ENCODE data around the gene CEBPA.

The CEBPA gene

GRCh38 chr19:33302175-33302973 lies at the start of gene CEBPA:
CEBPA (minus strand) TSS chr19:33302534; CDS start chr19:33302414, 120 bp downstream.
- DNase-seq (ENCODE audit: low spot score), result peak; percentile 45

- no peak for DNase-seq (ENCODE audit: low spot score)
Measured at GRCh38 chr19:33350538-33351309, 48.4 kb upstream of the CEBPA start.

DNA sequence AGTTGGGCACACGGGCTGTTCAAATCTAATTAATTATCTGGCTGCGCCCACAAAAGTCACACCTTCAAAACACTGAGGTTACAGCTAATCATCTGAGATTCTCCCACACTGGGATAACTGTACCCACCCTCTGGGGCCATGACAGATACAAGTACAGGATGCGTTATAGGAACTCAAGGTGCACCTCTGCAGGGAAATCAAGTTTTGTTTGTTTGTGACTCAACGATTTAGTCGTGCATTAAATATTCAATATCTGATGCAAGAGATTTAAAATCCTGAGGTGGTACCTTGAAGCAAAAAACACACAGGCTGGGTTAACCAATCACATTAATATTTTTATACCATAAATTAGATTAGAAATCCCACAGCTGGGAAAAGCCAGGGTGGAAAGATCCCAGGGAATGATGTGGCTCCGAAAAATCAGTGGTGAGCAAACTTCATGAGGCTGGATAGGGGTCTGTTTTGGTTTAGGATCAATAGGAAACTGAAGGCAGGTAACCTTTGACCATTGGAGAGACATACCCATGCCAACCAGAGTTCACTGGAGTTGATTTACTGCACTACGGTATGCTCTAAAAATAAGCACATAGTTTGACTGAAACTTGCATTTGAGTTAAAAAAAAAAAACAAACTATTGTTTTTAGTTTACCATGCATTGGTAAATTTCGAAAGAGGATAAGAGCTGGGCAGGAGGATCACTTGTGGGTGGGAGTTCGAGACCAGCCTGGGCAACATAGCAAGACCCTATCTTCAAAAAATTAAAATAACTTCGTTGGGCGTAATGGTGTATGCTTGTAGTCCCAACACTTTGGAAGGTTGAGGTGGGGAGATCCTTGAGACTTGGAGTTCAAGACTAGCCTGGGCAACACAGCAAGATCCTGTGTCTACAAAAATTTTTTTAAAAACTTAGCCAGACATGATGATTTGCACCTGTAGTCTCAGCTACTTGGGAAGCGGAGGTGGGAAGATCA lies 47.3 kb upstream of the CEBPA start:
- no peak for DNase-seq (ENCODE audit: low spot score)

- no peak for DNase-seq (ENCODE audit: low spot score)
Measured at GRCh38 chr19:33348301-33349010, 46.1 kb upstream of the CEBPA start.

DNA sequence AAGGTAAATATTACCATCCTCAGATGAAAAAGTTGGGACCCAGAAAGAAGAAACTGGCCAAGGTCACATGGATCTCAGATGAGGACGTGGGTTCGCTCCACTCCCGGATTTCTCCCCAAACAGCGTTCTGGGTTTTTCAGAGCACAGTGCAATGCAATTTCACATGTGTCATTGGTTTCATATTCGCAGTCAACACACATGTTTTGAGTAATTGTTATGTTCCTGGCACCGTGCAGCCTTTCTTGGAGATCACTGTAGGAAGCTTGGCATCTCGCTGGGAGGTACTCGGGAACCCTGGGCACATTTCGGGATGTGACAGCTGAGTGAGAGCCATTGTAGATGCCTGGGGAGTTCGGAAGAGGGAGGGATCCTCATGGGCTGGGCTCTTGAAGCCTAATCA lies 45.0 kb upstream of the CEBPA start:
- no peak for DNase-seq (ENCODE audit: low spot score)

GRCh38 chr19:33346665-33347064 lies 44.3 kb upstream of the CEBPA start:
- DNase-seq (ENCODE audit: low spot score), result no peak

GRCh38 chr19:33345163-33345562 lies 42.8 kb upstream of the CEBPA start:
- no peak for DNase-seq (ENCODE audit: low spot score)

DNA sequence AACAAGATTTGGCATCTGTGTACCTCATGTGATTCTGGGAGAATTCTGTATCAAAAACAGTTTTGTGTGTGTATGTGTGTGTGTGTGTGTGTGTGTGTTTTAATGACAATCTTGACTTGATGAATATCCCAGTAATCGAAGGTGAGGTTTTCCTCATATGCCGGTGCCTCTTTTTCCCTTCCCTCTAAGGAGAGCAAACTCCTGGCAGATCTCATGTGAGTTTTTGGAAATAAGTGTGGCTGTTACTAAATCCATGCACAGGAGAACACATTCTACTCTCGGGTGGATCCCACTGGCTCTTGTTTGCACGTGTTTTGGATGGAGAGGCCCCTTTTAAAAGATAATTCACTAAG lies 42.2 kb upstream of the CEBPA start:
- no peak for DNase-seq (ENCODE audit: low spot score)

GRCh38 chr19:33343859-33344572 lies 41.7 kb upstream of the CEBPA start:
- no peak for DNase-seq (ENCODE audit: low spot score)

GRCh38 chr19:33343301-33343700 lies 41.0 kb upstream of the CEBPA start:
- no peak for DNase-seq (ENCODE audit: low spot score)

DNA sequence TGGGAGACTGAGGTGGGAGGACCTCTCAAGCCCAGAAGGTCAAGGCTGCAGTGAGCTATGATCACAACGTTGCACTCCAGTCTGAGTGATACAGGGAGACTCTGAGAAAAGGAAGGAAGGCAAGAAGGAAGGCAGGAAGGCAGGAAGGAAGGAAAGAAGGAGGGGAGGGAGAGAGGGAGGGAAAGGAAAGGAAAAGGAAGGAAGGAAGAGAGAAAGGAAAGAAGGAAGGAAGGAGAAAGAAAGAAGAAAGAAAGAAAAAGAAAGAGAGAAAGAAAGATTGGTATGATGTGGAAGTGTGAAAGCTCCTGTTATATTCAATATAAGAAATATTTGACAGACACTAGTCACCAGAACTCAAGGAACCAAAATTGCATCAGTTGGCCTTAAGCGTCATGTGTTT lies 38.7 kb upstream of the CEBPA start:
- no peak for DNase-seq (ENCODE audit: low spot score)

GRCh38 chr19:33339016-33339984 lies 37.0 kb upstream of the CEBPA start:
- DNase-seq (ENCODE audit: low spot score), result no peak

- DNase-seq (ENCODE audit: low spot score), result no peak
Measured at GRCh38 chr19:33335446-33335845, 33.1 kb upstream of the CEBPA start.

DNA sequence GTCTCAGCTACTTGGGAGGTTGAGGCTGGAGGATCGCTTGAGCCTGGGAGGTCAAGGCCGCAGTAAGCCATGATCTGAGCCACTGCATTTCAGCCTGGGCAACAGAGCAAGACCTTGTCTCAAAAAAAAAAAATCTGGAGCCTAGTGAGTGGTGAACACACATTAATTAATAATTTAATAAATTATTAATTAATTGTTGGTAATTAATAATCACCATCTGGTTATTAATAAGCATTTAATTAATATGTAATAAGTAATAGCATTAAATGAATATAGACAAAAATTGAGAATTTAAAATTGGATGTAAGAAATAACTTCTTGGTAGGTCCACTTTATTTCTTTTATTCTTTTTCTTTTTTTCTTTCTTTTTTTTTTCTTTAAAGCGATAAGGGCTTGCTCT lies 31.9 kb upstream of the CEBPA start:
- no peak for DNase-seq (ENCODE audit: low spot score)

- DNase-seq (ENCODE audit: low spot score), result no peak
Measured at GRCh38 chr19:33333642-33334041, 31.3 kb upstream of the CEBPA start.

DNA sequence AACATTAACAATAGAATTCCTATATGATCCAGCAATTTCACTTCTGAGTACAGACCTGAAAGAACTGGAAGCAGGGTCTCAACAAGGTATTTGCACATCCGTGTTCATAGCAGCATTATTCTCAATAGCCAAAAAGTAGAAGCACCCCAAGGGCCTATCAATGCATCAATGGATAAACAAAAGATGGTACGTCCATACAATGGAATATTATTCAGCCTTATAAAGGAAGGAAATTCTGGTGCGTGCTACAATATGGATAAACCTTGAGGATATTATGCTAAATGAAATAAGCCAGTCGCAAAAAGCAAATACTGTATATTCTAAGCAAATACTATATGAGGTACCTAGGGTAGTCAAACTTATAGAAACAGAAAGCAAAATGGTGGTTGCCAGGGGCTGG lies 30.8 kb upstream of the CEBPA start:
- no peak for DNase-seq (ENCODE audit: low spot score)

GRCh38 chr19:33332248-33332647 lies 29.9 kb upstream of the CEBPA start:
- no peak for DNase-seq (ENCODE audit: low spot score)

- no peak for DNase-seq (ENCODE audit: low spot score)
Measured at GRCh38 chr19:33329736-33330135, 27.4 kb upstream of the CEBPA start.

GRCh38 chr19:33329060-33329459 lies 26.7 kb upstream of the CEBPA start:
- DNase-seq (ENCODE audit: low spot score), result no peak

- no peak for DNase-seq (ENCODE audit: low spot score)
Measured at GRCh38 chr19:33325920-33326319, 23.6 kb upstream of the CEBPA start.
